GM12878 (cell line): ENCODE results near the gene AGAP1. TPM values are rescaled to one million over a fixed set of nuclear protein-coding genes. Genes with fewer than 3 reads are reported as not detected.

Experiments
- BCLAF1 ChIP-seq: fragments of 450-650 bp; IDR thresholded peaks from 2 replicates; pipeline ENCODE4 v1.6.1; 2017; ENCODE audit warnings: antibody characterized with exemption, mild to moderate bottlenecking, moderate library complexity
- CBX5 ChIP-seq: sonication (generic); IDR thresholded peaks from 2 replicates; pipeline ENCODE4 v1.6.1; 2016; ENCODE audit warnings: low read depth, moderate library complexity, mild to moderate bottlenecking, inconsistent platforms
- CHD2 ChIP-seq: IDR thresholded peaks from 2 replicates; pipeline ENCODE4 v1.6.1; 2011; ENCODE audit warnings: low read depth, low read length, improper control_type of control experiment, borderline replicate concordance
- CUX1 ChIP-seq: IDR thresholded peaks from 2 replicates; pipeline ENCODE4 v1.6.1; 2012; ENCODE audit warnings: improper control_type of control experiment, low read depth, low read length; ENCODE audit not compliant: insufficient replicate concordance
- RAD21 ChIP-seq: IDR thresholded peaks from 2 replicates; pipeline ENCODE4 v1.6.1; 2011; ENCODE audit warnings: mild to moderate bottlenecking, low read depth, low read length, moderate library complexity; ENCODE audit not compliant: insufficient read depth
- polyA plus RNA-seq, 11 experiments: library from polyadenylated mRNA; depleted of rRNA in 4 of 11; unstranded in 6 of 11; stranded (reverse) in 5 of 11; fragments of >200 nt; fragmentation: Nextera tagmentation in 4 of 11; fragmentation: Illumina TruSeq in 1 of 11; extraction: Ambion mirVana in 4 of 11; extraction: Trizol in 1 of 11; gene quantifications; 1 replicate in 1 of 11; 2 replicates in 10 of 11; pipeline versions ENCODE4 v1.2.1 to v1.2.3, GENCODE V29; 2011 to 2016; ENCODE audit warnings: inconsistent platforms in 2 of 11, missing spikeins in 2 of 11, low read depth in 1 of 11
- total RNA-seq, 4 experiments: library from RNA; depleted of rRNA in 3 of 4; stranded (reverse); fragments of >200 nt in 3 of 4; fragmentation: Illumina TruSeq in 1 of 4; extraction: Trizol in 1 of 4; gene quantifications; 2 replicates each; pipeline versions ENCODE4 v1.2.1 to v1.2.3, GENCODE V29; 2013 to 2021

The AGAP1 gene
- total and polyA plus RNA-seq, 10 of the 15 experiments (the other 5 are each of a cell fraction or from before 2014, with no cell fraction given), result 0.05 to 0.15 (median 0.06) TPM; not detected in 7

- TF ChIP-seq BCLAF1, result no peak
- TF ChIP-seq CBX5, result no peak
- no peak for TF ChIP-seq CHD2
- no peak for TF ChIP-seq CUX1
- TF ChIP-seq RAD21, result no peak
These were observed 107.1 kb downstream of the AGAP1 start (continued) for GRCh38 chr2:235600926-235601325.
